ENCODE results near the gene FGD1.

- TF ChIP-seq EZH2 (IDR thresholded peaks at IDR 0.05; ENCODE audit: low read length, missing control alignments) (no peak), CTCF (conservative IDR thresholded peaks at IDR 0.05 in 1 of 2, IDR thresholded peaks at IDR 0.05 in 1 of 2; ENCODE audit: low read depth in 1 of 2, low read length in 2 of 2) (no peak)
Observed at GRCh38 chrX:54495814-54496516, at the start of gene FGD1.

Data from fibroblast of lung (primary cell).